WTC11 (cell line): ENCODE measurements around the gene RNASE3. TPM values are rescaled to one million over a fixed set of nuclear protein-coding genes. Genes with fewer than 3 reads are reported as not detected.
"Not testable (repeated sequence)": the region's sequence is repeated elsewhere in the genome, so short reads cannot be mapped to it uniquely, and the experiment has no call there.

Experiments
- ATAC-seq: fragments of 200-7000 bp; cut with Tn5 transposase; 2 replicates; pipeline ENCODE4 v1.10.0; 2021; ENCODE audit warnings: mild to moderate bottlenecking, moderate library complexity
- CTCF ChIA-PET: fragments of 300-600 bp; sonication (Branson Sonifier 250); formaldehyde crosslinking; loops from one replicate; lab custom pipeline; 2021; ENCODE audit warnings: antibody characterized with exemption; lab: Charles Lee
- POLR2A ChIA-PET: fragments of 350-600 bp; sonication (Branson Sonifier 250); formaldehyde crosslinking; loops from one replicate; lab custom pipeline; 2021; ENCODE audit warnings: antibody characterized with exemption; lab: Charles Lee
- DNase-seq: peaks from one replicate; pipeline ENCODE4 v3.0.0; 2021; ENCODE audit warnings: low spot score
- H3K27ac Mint-ChIP-seq: 2 replicates; pipeline ENCODE4 v1.8.0; 2021; ENCODE audit warnings: mixed read lengths
- H3K27me3 Mint-ChIP-seq: 2 replicates; pipeline ENCODE4 v1.8.0; 2021; ENCODE audit warnings: low read depth, mild to moderate bottlenecking, moderate library complexity, mixed read lengths
- H3K36me3 Mint-ChIP-seq: 2 replicates; pipeline ENCODE4 v1.8.0; 2021; ENCODE audit warnings: mixed read lengths
- H3K4me1 Mint-ChIP-seq: 2 replicates; pipeline ENCODE4 v1.8.0; 2022; ENCODE audit warnings: mixed read lengths
- H3K4me3 Mint-ChIP-seq: 2 replicates; pipeline ENCODE4 v1.8.0; 2021; ENCODE audit warnings: mild to moderate bottlenecking, moderate library complexity, mixed read lengths
- H3K9me3 Mint-ChIP-seq: 2 replicates; pipeline ENCODE4 v1.8.0; 2021; ENCODE audit warnings: mixed read lengths
- CTCF ChIP-seq: fragments of 200-600 bp; IDR thresholded peaks from 2 replicates; pipeline ENCODE4 v1.8.0; 2022; ENCODE audit warnings: antibody characterized with exemption
- JAZF1 ChIP-seq: fragments of 250-450 bp; sonication (Bioruptor Pico); IDR thresholded peaks from 2 replicates; pipeline ENCODE4 v1.9.0; 2021; ENCODE audit warnings: moderate library complexity, mild to moderate bottlenecking, inconsistent platforms
- SP1 ChIP-seq: sonication (generic); formaldehyde crosslinking; conservative IDR thresholded peaks from 2 replicates; pipeline ENCODE4 v1.8.1; 2022; ENCODE audit warnings: missing genetic modification reagents
- ZNF121 ChIP-seq: sonication (generic); formaldehyde crosslinking; IDR thresholded peaks from 2 replicates; pipeline ENCODE4 v1.8.0; 2023; ENCODE audit warnings: missing genetic modification reagents
- total RNA-seq: library from RNA; stranded (reverse); gene quantifications from 3 replicates; pipeline ENCODE4 v1.2.3, GENCODE V29; 2021
- TF ChIP-seq, protein P1 (sequence below): fragments of 250-450 bp; sonication (Bioruptor Pico); IDR thresholded peaks from 2 replicates; pipeline ENCODE4 v1.9.0; 2021; ENCODE audit warnings: mild to moderate bottlenecking
- TF ChIP-seq, protein P2 (sequence below): sonication (generic); formaldehyde crosslinking; IDR thresholded peaks from 2 replicates; pipeline ENCODE4 v1.8.1; 2023; ENCODE audit warnings: mild to moderate bottlenecking, moderate library complexity, missing genetic modification reagents

RNASE3 gene
- total RNA-seq, 1 experiment from 2014 or later: not detected

- TF ChIP-seq, protein P1, sequence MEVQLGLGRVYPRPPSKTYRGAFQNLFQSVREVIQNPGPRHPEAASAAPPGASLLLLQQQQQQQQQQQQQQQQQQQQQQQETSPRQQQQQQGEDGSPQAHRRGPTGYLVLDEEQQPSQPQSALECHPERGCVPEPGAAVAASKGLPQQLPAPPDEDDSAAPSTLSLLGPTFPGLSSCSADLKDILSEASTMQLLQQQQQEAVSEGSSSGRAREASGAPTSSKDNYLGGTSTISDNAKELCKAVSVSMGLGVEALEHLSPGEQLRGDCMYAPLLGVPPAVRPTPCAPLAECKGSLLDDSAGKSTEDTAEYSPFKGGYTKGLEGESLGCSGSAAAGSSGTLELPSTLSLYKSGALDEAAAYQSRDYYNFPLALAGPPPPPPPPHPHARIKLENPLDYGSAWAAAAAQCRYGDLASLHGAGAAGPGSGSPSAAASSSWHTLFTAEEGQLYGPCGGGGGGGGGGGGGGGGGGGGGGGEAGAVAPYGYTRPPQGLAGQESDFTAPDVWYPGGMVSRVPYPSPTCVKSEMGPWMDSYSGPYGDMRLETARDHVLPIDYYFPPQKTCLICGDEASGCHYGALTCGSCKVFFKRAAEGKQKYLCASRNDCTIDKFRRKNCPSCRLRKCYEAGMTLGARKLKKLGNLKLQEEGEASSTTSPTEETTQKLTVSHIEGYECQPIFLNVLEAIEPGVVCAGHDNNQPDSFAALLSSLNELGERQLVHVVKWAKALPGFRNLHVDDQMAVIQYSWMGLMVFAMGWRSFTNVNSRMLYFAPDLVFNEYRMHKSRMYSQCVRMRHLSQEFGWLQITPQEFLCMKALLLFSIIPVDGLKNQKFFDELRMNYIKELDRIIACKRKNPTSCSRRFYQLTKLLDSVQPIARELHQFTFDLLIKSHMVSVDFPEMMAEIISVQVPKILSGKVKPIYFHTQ (CRISPR knock-in tag): no peak
- TF ChIP-seq JAZF1 (CRISPR knock-in tag) (no peak), ZNF121 (CRISPR knock-in tag) (no peak), CTCF (no peak)
- TF ChIP-seq, protein P2, sequence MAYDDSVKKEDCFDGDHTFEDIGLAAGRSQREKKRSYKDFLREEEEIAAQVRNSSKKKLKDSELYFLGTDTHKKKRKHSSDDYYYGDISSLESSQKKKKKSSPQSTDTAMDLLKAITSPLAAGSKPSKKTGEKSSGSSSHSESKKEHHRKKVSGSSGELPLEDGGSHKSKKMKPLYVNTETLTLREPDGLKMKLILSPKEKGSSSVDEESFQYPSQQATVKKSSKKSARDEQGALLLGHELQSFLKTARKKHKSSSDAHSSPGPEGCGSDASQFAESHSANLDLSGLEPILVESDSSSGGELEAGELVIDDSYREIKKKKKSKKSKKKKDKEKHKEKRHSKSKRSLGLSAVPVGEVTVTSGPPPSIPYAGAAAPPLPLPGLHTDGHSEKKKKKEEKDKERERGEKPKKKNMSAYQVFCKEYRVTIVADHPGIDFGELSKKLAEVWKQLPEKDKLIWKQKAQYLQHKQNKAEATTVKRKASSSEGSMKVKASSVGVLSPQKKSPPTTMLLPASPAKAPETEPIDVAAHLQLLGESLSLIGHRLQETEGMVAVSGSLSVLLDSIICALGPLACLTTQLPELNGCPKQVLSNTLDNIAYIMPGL (CRISPR knock-in tag): no peak
Observed at GRCh38 chr14:20907214-20907613, 16.0 kb downstream of the RNASE3 start (continued).

DNA sequence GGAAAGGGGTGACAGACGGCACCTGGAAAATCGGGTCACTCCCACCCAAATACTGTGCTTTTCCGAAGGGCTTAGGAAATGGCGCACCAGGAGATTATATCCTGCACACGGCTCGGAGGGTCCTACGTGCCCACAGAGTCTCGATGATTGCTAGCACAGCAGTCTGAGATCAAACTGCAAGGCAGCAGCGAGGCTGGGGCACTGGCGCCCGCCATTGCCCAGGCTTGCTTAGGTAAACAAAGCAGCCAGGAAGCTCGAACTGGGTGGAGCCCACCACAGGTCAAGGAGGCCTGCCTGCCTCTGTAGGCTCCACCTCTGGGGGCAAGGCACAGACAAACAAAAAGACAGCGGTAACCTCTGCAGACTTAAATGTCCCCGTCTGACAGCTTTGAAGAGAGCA lies 19.6 kb downstream of the RNASE3 start:
- H3K4me3 Mint-ChIP-seq, ATAC-seq, CTCF ChIA-PET, H3K36me3 Mint-ChIP-seq, H3K27ac Mint-ChIP-seq, H3K4me1 Mint-ChIP-seq, POLR2A ChIA-PET, DNase-seq: not testable (repeated sequence)
- H3K27me3 Mint-ChIP-seq: peaks cover 22% of the 10 kb centered on the region
- peaks cover 30% of the 10 kb centered on the region for H3K9me3 Mint-ChIP-seq

DNA sequence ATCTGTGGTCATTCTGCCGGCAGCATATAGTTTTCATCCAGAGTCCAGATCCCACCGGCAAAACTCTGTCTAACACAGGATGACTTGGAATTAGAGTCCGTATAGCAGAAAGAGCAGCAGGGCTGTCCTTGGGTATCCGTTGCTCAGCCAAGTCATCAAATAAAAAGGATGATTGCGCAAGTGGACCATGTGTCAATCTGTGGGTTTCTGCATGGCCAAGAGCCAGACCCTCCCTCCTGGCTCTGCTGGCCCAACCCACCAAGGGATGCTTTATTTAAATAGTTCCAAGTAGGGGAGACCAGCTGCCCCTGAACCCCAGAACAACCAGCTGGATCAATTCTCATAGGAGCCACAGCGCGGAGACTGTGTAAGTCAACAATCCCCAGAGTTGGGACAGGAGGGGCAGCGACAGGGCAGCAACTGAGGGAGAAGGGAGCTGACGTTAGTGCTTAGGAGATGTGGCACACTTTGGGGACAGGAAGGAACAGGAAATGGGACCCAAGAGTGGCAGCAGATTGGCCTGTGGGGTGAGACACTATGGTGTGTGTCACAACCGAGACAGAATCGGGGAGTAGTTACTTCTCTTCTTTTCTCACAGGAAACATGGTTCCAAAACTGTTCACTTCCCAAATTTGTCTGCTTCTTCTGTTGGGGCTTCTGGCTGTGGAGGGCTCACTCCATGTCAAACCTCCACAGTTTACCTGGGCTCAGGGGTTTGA lies 28.0 kb downstream of the RNASE3 start:
- H3K36me3 Mint-ChIP-seq, CTCF ChIA-PET, H3K4me3 Mint-ChIP-seq, ATAC-seq, POLR2A ChIA-PET, H3K9me3 Mint-ChIP-seq, H3K27ac Mint-ChIP-seq, H3K4me1 Mint-ChIP-seq, DNase-seq: not testable (repeated sequence)
- peaks cover 39% of the 10 kb centered on the region for H3K27me3 Mint-ChIP-seq

GRCh38 chr14:20923766-20924297 lies 32.6 kb downstream of the RNASE3 start:
- H3K36me3 Mint-ChIP-seq, CTCF ChIA-PET, DNase-seq, POLR2A ChIA-PET, H3K4me3 Mint-ChIP-seq, H3K27ac Mint-ChIP-seq, ATAC-seq, H3K4me1 Mint-ChIP-seq: not testable (repeated sequence)
- Mint-ChIP-seq H3K27me3 (peaks cover 23% of the 10 kb centered on the region), H3K9me3 (peaks cover 17% of the 10 kb centered on the region)

DNA sequence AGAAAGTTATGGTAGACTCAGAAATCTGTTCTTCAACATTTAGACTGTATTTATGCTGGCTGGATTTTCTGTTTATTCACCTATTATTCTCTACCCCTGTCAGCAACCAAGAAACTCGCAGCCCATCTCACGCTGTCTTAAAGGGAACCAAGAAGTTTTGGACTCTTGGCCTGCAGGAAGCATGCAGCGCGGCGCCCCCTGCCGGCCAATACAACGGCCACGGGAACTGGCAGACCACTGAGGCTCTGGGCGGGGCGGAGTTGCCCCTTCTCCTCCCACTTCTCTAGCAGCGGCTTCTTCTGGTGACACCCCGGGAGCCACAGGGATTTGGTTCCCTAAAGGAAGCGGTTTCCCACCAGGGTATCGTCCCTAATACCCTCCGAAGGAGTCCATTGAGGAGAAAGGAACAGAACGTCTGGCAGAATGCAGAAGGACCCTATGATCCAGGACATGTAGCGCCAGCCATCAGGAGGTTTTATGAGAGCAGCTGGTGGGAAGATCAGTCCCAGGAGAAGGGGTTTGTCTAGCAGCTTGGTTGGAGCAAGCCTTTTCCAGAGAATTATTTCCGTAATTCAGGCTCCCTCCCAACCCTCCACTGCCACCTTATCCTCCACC lies 43.1 kb downstream of the RNASE3 start:
- Mint-ChIP-seq H3K27me3 (peaks cover 16% of the 10 kb centered on the region), H3K4me1 (peaks cover 10% of the 10 kb centered on the region), H3K9me3 (peaks cover 6% of the 10 kb centered on the region; the same call in 1 of the 2 replicates), H3K36me3 (no peaks in the 10 kb centered on the region), H3K27ac (no peak overlapping the region), H3K4me3 (peak overlapping the region; percentile 54)
- ChIA-PET CTCF (interaction anchor here (0.5 to 2.4 kb wide), 6 partner anchors 26 to 116 kb away, joined by 3 to 16 read pairs (median 6); no protein-coding TSS in a partner anchor), POLR2A (no interaction called here)
- TF ChIP-seq SP1 (CRISPR knock-in tag) (no peak), CTCF (peak; percentile 89)
- DNase-seq (peak; percentile 90), ATAC-seq (peak; percentile 98)
